Hepatocyte (in vitro differentiated cells): ENCODE measurements around the gene SIT1.

Experiments
- CTCF ChIP-seq: fragments of 200-600 bp; sonication (generic); IDR thresholded peaks from 2 replicates; pipeline ENCODE4 v1.5.1; 2016; ENCODE audit warnings: antibody characterized with exemption, mild to moderate bottlenecking; ENCODE audit not compliant: poor library complexity
- EZH2phosphoT487 ChIP-seq: fragments of 200-600 bp; sonication (generic); IDR thresholded peaks from one replicate; pipeline ENCODE4 v1.6.1; 2018; ENCODE audit warnings: antibody characterized with exemption, mild to moderate bottlenecking, low read depth, moderate library complexity; ENCODE audit not compliant: unreplicated experiment, severe bottlenecking

- TF ChIP-seq CTCF (no peak), EZH2phosphoT487 (no peak)
Observed at GRCh38 chr9:35695943-35696401, 45.2 kb upstream of the SIT1 start.
